GM12878 (cell line): ENCODE results near the gene MYO1H. TPM values are rescaled to one million over a fixed set of nuclear protein-coding genes. Genes with fewer than 3 reads are reported as not detected.

Experiments
- BCL3 ChIP-seq: IDR thresholded peaks from 2 replicates; pipeline ENCODE4 v1.6.1; 2011; ENCODE audit warnings: borderline replicate concordance, low read depth, mild to moderate bottlenecking, moderate library complexity, low read length; ENCODE audit not compliant: insufficient read depth, poor library complexity, severe bottlenecking
- CUX1 ChIP-seq: IDR thresholded peaks from 2 replicates; pipeline ENCODE4 v1.6.1; 2012; ENCODE audit warnings: improper control_type of control experiment, low read depth, low read length; ENCODE audit not compliant: insufficient replicate concordance
- E4F1 ChIP-seq: fragments of 450-650 bp; IDR thresholded peaks from 2 replicates; pipeline ENCODE4 v1.6.1; 2018; ENCODE audit warnings: borderline replicate concordance, mild to moderate bottlenecking; ENCODE audit not compliant: partially characterized antibody
- HDAC6 ChIP-seq: fragments of 200-600 bp; sonication (generic); IDR thresholded peaks from one replicate; pipeline ENCODE4 v1.8.0; 2017; ENCODE audit warnings: antibody characterized with exemption; ENCODE audit not compliant: unreplicated experiment
- JUND ChIP-seq: IDR thresholded peaks from 2 replicates; pipeline ENCODE4 v1.6.1; 2012; ENCODE audit warnings: low read depth, mild to moderate bottlenecking, low read length, improper control_type of control experiment, moderate library complexity
- NFIC ChIP-seq: IDR thresholded peaks from 2 replicates; pipeline ENCODE4 v1.6.1; 2012; ENCODE audit warnings: low read depth, mild to moderate bottlenecking, inconsistent platforms, low read length, moderate library complexity
- RAD51 ChIP-seq: fragments of 450-650 bp; IDR thresholded peaks from 2 replicates; pipeline ENCODE4 v1.6.1; 2016; ENCODE audit warnings: moderate library complexity, mild to moderate bottlenecking, inconsistent platforms
- RUNX3 ChIP-seq: IDR thresholded peaks from 2 replicates; pipeline ENCODE4 v1.6.1; 2012; ENCODE audit warnings: low read length, inconsistent platforms
- polyA plus RNA-seq, 11 experiments: library from polyadenylated mRNA; depleted of rRNA in 4 of 11; unstranded in 6 of 11; stranded (reverse) in 5 of 11; fragments of >200 nt; fragmentation: Nextera tagmentation in 4 of 11; fragmentation: Illumina TruSeq in 1 of 11; extraction: Ambion mirVana in 4 of 11; extraction: Trizol in 1 of 11; gene quantifications; 1 replicate in 1 of 11; 2 replicates in 10 of 11; pipeline versions ENCODE4 v1.2.1 to v1.2.3, GENCODE V29; 2011 to 2016; ENCODE audit warnings: inconsistent platforms in 2 of 11, missing spikeins in 2 of 11, low read depth in 1 of 11
- total RNA-seq, 4 experiments: library from RNA; depleted of rRNA in 3 of 4; stranded (reverse); fragments of >200 nt in 3 of 4; fragmentation: Illumina TruSeq in 1 of 4; extraction: Trizol in 1 of 4; gene quantifications; 2 replicates each; pipeline versions ENCODE4 v1.2.1 to v1.2.3, GENCODE V29; 2013 to 2021

Gene MYO1H
- total and polyA plus RNA-seq, 10 of the 15 experiments (the other 5 are each of a cell fraction or from before 2014, with no cell fraction given): 0.05 TPM; not detected in 9

GRCh38 chr12:109449845-109450532 lies 102.3 kb downstream of the MYO1H start (continued):
- no peak for TF ChIP-seq CUX1
- no peak for TF ChIP-seq RAD51
- TF ChIP-seq E4F1: no peak
- TF ChIP-seq HDAC6: no peak
- no peak for TF ChIP-seq JUND
- no peak for TF ChIP-seq BCL3
- no peak for TF ChIP-seq NFIC
- TF ChIP-seq RUNX3: no peak
